HG03460 (cell line): ENCODE measurements around the gene LSAMP.

Experiments used
- ATAC-seq: cut with Tn5 transposase; IDR thresholded peaks from one replicate; pipeline ENCODE4 v1.9.1; 2021; ENCODE audit not compliant: unreplicated experiment

The LSAMP gene

GRCh38 chr3:115913069-115913686 lies 532.1 kb downstream of the LSAMP start:
- no peak for ATAC-seq

DNA sequence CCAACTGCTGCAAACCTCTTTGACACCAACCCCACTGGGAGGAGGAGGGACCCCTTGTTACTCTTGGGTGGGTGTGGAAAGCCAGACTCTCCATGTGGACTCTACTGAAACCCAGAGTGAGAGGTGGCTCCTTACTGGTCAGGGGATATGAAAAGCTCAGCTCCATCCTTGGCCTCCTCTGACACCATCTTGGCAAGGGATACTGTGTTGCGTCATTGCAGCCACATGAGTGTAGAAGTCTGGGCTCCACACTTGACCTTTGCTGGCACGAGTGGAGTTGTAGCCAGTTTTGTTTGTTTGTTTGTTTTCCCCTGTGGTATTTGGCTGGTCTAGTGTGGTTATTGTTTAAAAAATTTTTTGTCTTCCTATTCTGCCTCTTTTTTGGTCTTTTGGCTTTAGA lies 532.9 kb downstream of the LSAMP start:
- no peak for ATAC-seq

DNA sequence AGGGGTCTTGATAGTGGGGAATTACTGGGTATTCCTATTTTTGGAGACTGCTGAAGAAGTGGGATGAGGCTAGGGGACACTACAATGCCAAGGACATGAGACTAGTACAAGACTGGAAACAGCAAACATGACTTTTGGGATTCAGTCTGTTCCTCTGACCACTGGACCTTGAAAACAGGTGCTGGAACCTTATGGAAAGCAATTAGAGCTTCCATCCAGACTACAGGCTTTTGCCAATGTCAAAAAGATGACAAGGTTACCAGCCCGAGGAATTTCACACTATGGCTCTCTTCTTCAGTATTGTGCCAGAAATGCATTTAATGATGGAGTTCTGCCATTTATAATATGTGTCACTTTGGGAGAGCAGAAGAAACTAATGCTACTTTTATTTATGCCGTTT lies 539.4 kb downstream of the LSAMP start:
- ATAC-seq: no peak

DNA sequence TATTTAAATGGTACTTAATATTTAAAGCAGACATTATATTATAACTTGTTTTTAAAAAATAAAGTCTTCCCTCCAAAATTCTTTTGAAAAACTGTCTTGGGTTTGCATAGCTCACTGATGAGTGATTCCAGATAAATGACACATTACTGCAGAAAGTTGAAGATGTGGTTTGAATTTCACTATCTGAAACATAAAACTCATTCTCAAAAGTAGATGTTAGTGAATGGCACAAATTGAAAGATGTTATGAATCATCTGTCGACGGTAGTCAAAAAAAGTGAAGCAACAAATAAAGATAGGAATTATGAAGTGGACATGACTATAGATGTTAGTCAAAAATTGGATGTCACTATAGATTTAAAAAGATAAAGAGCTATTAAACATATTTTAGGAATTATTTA lies 541.4 kb downstream of the LSAMP start:
- no peak for ATAC-seq

GRCh38 chr3:115901008-115901407 lies 544.3 kb downstream of the LSAMP start:
- no peak for ATAC-seq

DNA sequence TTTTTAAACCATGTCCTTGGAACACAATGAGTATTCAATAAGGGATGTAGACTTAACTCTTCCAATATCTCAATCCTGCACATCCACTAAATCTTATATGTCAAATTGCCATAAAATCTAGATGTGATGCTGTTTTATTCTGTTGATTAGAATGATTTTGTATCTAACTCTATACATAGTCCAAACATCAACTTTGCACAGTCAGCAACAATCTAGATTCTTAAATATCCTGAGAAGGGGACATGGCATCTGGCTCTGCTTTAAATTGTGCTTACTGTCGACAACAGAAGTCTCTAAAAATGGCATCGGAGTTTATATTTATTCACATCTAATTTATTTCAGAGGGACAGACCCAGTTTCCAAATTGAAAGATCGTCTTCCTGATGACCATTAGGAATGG lies 545.8 kb downstream of the LSAMP start:
- no peak for ATAC-seq

DNA sequence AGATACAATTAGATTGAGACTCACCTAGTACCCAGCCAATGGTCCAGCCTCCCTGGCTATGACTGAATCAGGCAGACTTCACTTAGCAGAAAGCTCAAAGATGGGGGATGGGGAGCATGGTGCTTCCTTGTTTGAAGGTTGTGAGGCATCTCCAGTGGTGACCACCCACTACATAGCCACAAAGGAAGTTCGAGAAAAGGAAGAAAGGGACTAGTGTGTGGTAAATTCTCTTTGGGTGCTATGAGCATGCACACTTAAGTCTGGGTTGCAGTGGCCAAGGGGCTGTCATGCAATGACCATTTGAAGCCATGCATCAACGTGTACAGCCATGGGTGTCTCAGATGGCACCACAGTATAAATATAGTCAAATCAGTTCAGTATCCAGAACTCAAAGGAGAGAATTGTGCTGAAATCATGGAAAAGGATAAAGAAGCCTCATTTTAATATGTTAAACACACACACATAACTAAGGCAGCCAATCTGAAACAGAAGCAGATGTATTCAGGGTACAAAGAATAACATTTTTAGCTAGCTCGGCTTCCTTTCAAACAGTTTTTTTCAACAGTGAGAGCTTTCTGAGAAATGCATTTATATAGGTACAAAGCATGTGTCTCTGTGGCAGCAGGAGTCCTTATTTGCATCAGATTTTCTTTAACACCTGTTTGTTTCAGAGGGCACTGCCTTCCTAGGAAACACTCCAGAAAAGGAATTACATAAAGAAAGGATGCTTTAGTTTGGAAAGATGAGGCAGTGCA lies 546.5 kb downstream of the LSAMP start:
- ATAC-seq: no peak

GRCh38 chr3:115891006-115891636 lies 554.2 kb downstream of the LSAMP start:
- no peak for ATAC-seq

DNA sequence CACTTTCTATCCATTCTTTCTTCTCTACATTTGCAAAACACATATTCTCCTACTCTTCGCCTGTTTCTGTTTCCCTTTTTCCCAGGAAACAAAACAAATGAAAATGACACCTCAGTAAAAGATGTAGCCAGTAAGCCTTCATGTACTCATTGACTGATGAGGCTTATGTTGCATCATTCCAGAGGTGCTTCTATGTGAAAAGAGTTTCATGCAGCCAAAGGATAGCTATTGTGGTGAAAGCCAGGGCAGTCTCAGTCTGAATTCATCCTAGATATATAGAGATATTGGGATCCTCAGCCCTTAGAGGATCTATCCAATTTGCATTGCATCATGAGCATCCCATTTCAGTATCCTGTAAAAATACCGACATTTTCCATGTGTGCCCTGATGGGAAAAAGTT lies 554.7 kb downstream of the LSAMP start:
- ATAC-seq: no peak

DNA sequence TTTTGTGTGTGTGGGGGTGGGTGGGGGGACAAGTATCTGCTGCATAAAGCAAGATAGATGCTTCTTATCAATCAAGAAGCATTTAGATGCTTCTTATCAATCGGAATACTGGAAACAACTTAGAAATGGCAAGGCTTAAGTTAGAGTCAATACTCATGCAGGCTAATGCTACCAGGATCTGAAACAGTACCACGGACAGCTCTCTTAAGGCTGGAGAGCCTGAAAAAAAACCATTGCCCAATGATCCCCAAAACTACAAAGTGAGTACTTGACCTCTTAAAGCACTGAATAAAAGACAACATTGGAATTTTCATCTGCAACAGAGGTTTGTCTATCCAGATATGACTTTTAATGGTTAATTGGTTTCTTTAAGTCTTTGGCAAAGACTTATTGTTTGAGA lies 559.7 kb downstream of the LSAMP start:
- ATAC-seq: no peak

- no peak for ATAC-seq
Measured at GRCh38 chr3:115877615-115877899, 567.7 kb downstream of the LSAMP start.

- ATAC-seq: no peak
Measured at GRCh38 chr3:115876876-115877614, 568.2 kb downstream of the LSAMP start.

- ATAC-seq: no peak
Measured at GRCh38 chr3:115875460-115875859, 569.8 kb downstream of the LSAMP start.

GRCh38 chr3:115871735-115872134 lies 573.6 kb downstream of the LSAMP start:
- no peak for ATAC-seq

DNA sequence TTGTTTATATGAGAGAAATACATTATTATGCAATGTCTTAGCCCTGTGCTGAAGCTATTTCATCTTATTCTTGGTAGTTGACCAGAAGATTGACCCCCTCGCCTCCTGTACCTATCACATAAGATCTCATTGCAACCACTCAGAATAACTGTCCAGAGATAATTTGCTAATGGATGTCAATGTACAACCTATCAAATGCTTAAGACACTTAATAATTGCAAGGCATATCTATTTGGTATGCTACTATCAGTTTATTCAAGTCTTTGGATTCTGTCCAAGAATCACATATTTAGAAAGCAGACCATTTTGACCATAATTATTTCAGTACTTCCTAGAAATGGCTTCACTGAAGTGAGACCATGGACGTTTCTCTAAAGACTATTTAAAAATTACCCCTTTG lies 580.4 kb downstream of the LSAMP start:
- ATAC-seq: no peak

DNA sequence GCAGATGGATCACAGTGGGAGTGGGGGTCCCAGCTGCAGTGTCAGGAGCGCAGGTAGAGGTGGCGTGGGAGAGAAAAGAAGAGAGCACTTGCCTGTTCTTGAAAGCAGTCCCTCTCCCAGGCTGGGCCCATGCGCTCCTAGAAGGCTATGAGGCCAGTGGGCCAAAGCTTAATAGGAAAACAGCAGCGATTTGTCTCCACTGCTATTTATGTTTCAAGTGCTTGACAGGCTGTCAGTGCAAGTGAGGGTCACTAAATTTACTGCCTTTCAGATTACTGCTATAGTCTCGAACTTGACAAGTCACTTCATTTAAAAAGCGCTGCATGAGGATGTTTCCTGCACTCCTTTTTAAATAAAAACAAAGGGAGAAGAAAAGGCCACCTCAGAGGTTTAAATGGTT lies 582.4 kb downstream of the LSAMP start:
- no peak for ATAC-seq

DNA sequence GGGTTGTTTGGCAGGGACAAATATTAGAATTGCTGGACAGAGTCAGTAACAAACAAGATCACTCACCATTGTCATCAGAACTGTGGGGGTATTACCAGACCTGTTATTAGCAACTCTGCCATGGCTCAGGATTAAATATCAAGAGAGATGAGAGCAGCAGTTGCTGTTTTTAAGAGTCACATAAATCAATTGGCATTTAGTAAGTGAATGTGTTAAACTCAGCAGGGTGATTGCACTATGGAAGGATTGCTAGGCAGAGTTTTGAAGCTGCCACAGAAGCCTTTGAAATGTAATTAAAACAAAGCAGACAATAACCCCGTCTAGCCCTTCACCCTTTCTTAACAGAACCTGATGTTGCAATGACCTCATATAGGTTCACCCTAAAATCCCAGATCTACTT lies 583.2 kb downstream of the LSAMP start:
- ATAC-seq: no peak

DNA sequence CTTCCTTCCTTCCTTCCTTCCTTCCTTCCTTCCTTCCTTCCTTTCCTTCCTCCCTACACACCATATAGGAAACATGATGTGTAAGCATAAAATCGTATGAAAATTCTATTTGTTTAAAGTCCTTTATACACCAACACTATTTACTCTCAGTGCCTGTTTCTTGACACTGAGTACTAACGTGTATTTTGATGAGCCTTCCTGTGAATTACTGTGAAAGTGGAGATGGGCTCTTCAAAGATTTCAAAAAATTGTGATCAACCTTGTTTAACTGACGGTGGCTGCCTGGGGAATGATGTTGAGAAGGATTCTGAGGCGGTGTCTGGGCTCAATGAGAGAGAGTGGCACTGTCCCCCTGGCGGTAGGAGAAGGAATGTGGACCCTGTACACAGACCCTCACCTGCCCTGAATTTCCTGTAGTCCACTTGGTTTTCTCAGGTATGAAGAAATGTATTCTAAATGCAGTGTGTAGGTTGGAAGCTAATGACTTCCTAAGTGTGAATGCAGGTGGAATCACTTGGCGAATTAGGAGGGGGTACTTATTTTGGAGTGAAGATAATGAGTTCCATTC lies 584.0 kb downstream of the LSAMP start:
- ATAC-seq: no peak

GRCh38 chr3:115860766-115861165 lies 584.5 kb downstream of the LSAMP start:
- no peak for ATAC-seq

DNA sequence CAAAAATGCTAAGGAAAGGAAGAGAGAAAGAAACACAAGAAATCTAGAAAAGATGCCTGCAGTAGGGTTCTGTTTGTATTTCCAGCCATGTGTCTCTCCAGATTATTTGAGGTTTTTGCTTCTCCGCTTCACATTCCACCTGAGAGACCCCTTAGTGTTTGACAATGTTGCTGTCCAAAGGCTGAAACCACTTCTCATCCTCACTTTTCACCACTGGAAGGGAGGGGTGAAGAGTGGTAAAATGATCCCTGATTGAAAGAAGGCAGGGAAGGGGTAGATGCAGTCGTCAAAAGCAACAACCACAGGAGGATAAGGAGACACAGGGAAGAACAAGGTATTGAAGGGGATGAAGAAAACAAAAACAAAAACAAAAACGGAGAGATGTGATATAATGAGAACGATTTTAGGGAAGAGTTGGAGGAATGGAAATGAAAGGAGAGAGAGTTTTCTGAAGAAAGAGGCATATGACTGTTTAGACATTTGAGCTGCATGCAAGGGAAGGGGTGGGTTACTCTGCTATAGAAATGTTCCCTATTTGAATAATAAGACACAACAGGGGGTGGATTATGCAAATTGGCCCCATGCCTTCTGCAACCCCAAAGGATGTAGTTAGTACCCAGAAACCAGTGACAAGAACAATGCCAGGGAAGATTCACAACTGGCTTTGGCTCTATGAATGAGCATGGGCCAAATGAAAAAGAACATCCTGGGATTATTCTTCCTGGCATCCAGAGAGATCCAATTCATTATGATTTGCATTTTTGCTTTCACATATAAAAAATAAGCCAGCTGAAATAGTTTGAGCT lies 586.1 kb downstream of the LSAMP start:
- no peak for ATAC-seq
